H1 (cell line): ENCODE data around the gene MPZ. TPM values are rescaled to one million over a fixed set of nuclear protein-coding genes. Genes with fewer than 3 reads are reported as not detected.

Source experiments
- CTCF ChIA-PET: fragments of 300-600 bp; sonication (Branson Sonifier 250); formaldehyde crosslinking; loops from one replicate; lab custom pipeline; 2021; ENCODE audit not compliant: partially characterized antibody; lab: Charles Lee
- POLR2A ChIA-PET: fragments of 300-600 bp; sonication (Branson Sonifier 250); formaldehyde crosslinking; loops from one replicate; lab custom pipeline; 2021; ENCODE audit warnings: inconsistent platforms; ENCODE audit not compliant: partially characterized antibody; lab: Charles Lee
- DNase-seq, 2 experiments: peaks; one replicate each; pipeline versions ENCODE4 v3.0.0 to v3.0.0-alpha.2; 2010 to 2022; ENCODE audit warnings: low spot score in 2 of 2, low read depth in 1 of 2, mixed read lengths in 1 of 2
- FAIRE-seq: peaks from 2 replicates; lab custom pipeline; 2011; peaks lifted over from hg19 to GRCh38; lab: Jason Lieb, UNC
- H2AFZ ChIP-seq: 2 replicates; pipeline ENCODE4 v1.8.1; 2012; ENCODE audit warnings: low read length, inconsistent platforms
- H2AK5ac ChIP-seq: 2 replicates; pipeline ENCODE4 v1.6.1; 2013; ENCODE audit warnings: low read depth, low read length
- H2BK120ac ChIP-seq: replicated peaks from 2 replicates; pipeline ENCODE3; 2013; ENCODE audit warnings: low read depth, low read length, inconsistent platforms
- H2BK12ac ChIP-seq: 2 replicates; pipeline ENCODE4 v1.6.1; 2013; ENCODE audit warnings: low read depth, low read length
- H2BK15ac ChIP-seq: 2 replicates; pipeline ENCODE4 v1.6.1; 2013; ENCODE audit warnings: low read length
- H2BK20ac ChIP-seq: 2 replicates; pipeline ENCODE4 v1.6.1; 2013; ENCODE audit warnings: low read length
- H2BK5ac ChIP-seq: 2 replicates; pipeline ENCODE4 v1.6.1; 2013; ENCODE audit warnings: low read depth, low read length
- H3K14ac ChIP-seq: 2 replicates; pipeline ENCODE4 v1.6.1; 2013; ENCODE audit warnings: inconsistent platforms; ENCODE audit not compliant: insufficient read length
- H3K18ac ChIP-seq: 2 replicates; pipeline ENCODE4 v1.6.1; 2013; ENCODE audit warnings: low read length; ENCODE audit errors: extremely low read depth
- H3K23ac ChIP-seq: 2 replicates; pipeline ENCODE4 v1.6.1; 2013; ENCODE audit warnings: inconsistent platforms; ENCODE audit not compliant: insufficient read length
- H3K23me2 ChIP-seq: 2 replicates; pipeline ENCODE4 v1.6.1; 2013; ENCODE audit warnings: low read depth, low read length
- H3K27ac ChIP-seq: 2 replicates; pipeline ENCODE4 v1.6.1; 2011; ENCODE audit warnings: low read depth, low read length, inconsistent platforms
- H3K27me3 ChIP-seq, 4 experiments: replicated peaks in 1 of 4; 1 replicate in 1 of 4; 2 replicates in 3 of 4; pipeline versions ENCODE4 v1.6.1 to v1.8.1; 2011 to 2013; ENCODE audit warnings: low read length in 3 of 4, mild to moderate bottlenecking in 3 of 4, inconsistent platforms in 2 of 4, mixed read lengths in 2 of 4, moderate library complexity in 1 of 4; ENCODE audit not compliant: control insufficient read depth in 3 of 4, insufficient read depth in 3 of 4; ENCODE audit errors: extremely low read depth in 1 of 4
- H3K36me3 ChIP-seq, 4 experiments: 2 replicates each; pipeline versions ENCODE4 v1.6.1 to v1.8.1; 2011 to 2013; ENCODE audit warnings: mild to moderate bottlenecking in 4 of 4, low read length in 3 of 4, moderate library complexity in 2 of 4, control low read depth in 1 of 4, inconsistent platforms in 1 of 4; ENCODE audit not compliant: insufficient read depth in 4 of 4, control insufficient read depth in 2 of 4
- H3K4ac ChIP-seq: replicated peaks from 2 replicates; pipeline ENCODE3; 2013; ENCODE audit warnings: low read length, low read depth, mixed read lengths, inconsistent platforms; ENCODE audit not compliant: insufficient read length
- H3K4me1 ChIP-seq, 4 experiments: replicated peaks in 1 of 4; 1 replicate in 1 of 4; 2 replicates in 3 of 4; pipeline versions ENCODE4 v1.6.1 to v1.8.1; 2011 to 2013; ENCODE audit warnings: low read length in 3 of 4, inconsistent platforms in 2 of 4, mixed read lengths in 1 of 4; ENCODE audit not compliant: insufficient read depth in 4 of 4, control insufficient read depth in 3 of 4
- H3K4me2 ChIP-seq, 2 experiments: 2 replicates each; pipeline versions ENCODE4 v1.6.1 to v1.8.1; 2011 to 2013; ENCODE audit warnings: low read depth in 2 of 2, low read length in 2 of 2, control low read depth in 1 of 2, inconsistent platforms in 1 of 2, mild to moderate bottlenecking in 1 of 2; ENCODE audit not compliant: insufficient read depth in 1 of 2
- H3K4me3 ChIP-seq, 4 experiments: fragments of 200-600, 300-600 bp in 1 of 4; sonication (generic), shearing (Covaris generic), sonication (Bioruptor Twin) in 1 of 4; 2 replicates each; pipeline versions ENCODE4 v1.5.1 to v1.8.1; 2011 to 2016; ENCODE audit warnings: low read length in 4 of 4, low read depth in 3 of 4, control low read depth in 2 of 4, inconsistent platforms in 2 of 4, mild to moderate bottlenecking in 2 of 4, mixed read lengths in 1 of 4, moderate library complexity in 1 of 4; ENCODE audit not compliant: insufficient read depth in 2 of 4; ENCODE audit errors: extremely low read depth in 1 of 4
- H3K56ac ChIP-seq: replicated peaks from 2 replicates; pipeline ENCODE3; 2013; ENCODE audit warnings: low read depth, mild to moderate bottlenecking, mixed read lengths, low read length, inconsistent platforms; ENCODE audit not compliant: insufficient read length
- H3K79me1 ChIP-seq: 2 replicates; pipeline ENCODE4 v1.6.1; 2013; ENCODE audit warnings: low read depth, low read length, control low read depth
- H3K79me2 ChIP-seq, 2 experiments: 2 replicates each; pipeline versions ENCODE4 v1.6.1 to v1.8.1; 2012 to 2013; ENCODE audit warnings: low read length in 2 of 2, mild to moderate bottlenecking in 2 of 2, inconsistent platforms in 1 of 2; ENCODE audit not compliant: insufficient read depth in 2 of 2, control insufficient read depth in 1 of 2
- H3K9ac ChIP-seq, 4 experiments: replicated peaks in 1 of 4; 1 replicate in 1 of 4; 2 replicates in 3 of 4; pipeline versions ENCODE4 v1.6.1 to v1.8.1; 2011 to 2013; ENCODE audit warnings: low read depth in 3 of 4, low read length in 3 of 4, control low read depth in 2 of 4, mild to moderate bottlenecking in 2 of 4, moderate library complexity in 2 of 4, inconsistent platforms in 1 of 4; ENCODE audit errors: extremely low read depth in 1 of 4
- H3K9me3 ChIP-seq, 2 experiments: 2 replicates each; pipeline versions ENCODE4 v1.6.1 to v1.8.1; 2012 to 2013; ENCODE audit warnings: mild to moderate bottlenecking in 2 of 2, moderate library complexity in 2 of 2, control low read depth in 1 of 2, inconsistent platforms in 1 of 2, low read depth in 1 of 2, low read length in 1 of 2, mixed read lengths in 1 of 2; ENCODE audit not compliant: insufficient read depth in 2 of 2
- H4K20me1 ChIP-seq, 2 experiments: replicated peaks in 1 of 2; 2 replicates each; pipeline versions ENCODE3 to v1.8.1; 2011 to 2013; ENCODE audit warnings: inconsistent platforms in 2 of 2, low read length in 2 of 2, mild to moderate bottlenecking in 1 of 2; ENCODE audit not compliant: insufficient read depth in 2 of 2, control insufficient read depth in 1 of 2
- H4K5ac ChIP-seq: 2 replicates; pipeline ENCODE4 v1.6.1; 2013; ENCODE audit warnings: low read length, low read depth, mixed read lengths, inconsistent platforms; ENCODE audit not compliant: insufficient read length
- H4K8ac ChIP-seq: 2 replicates; pipeline ENCODE4 v1.8.0; 2013; ENCODE audit warnings: mild to moderate bottlenecking, moderate library complexity, low read length, inconsistent platforms; ENCODE audit not compliant: insufficient read depth; ENCODE audit errors: extremely low read depth
- H4K91ac ChIP-seq: replicated peaks from 2 replicates; pipeline ENCODE3; 2013; ENCODE audit warnings: low read length, mixed read lengths, inconsistent platforms; ENCODE audit not compliant: insufficient read length
- BCL11A ChIP-seq, 2 experiments: IDR thresholded peaks; one replicate each; pipeline ENCODE4 v1.6.1; 2011; ENCODE audit warnings: low read depth in 2 of 2, low read length in 2 of 2, mild to moderate bottlenecking in 2 of 2
- CBX5 ChIP-seq: fragments of 300-800, 300-1000 bp; sonication (generic); IDR thresholded peaks from 2 replicates; pipeline ENCODE4 v1.7.1; 2016; ENCODE audit warnings: antibody characterized with exemption, low read length, low read depth
- CEBPB ChIP-seq: IDR thresholded peaks from 2 replicates; pipeline ENCODE4 v1.6.1; 2012; ENCODE audit warnings: low read depth, low read length
- CHD1 ChIP-seq: IDR thresholded peaks from 2 replicates; pipeline ENCODE4 v1.6.1; 2012; ENCODE audit warnings: low read depth, low read length, improper control_type of control experiment
- CHD2 ChIP-seq: IDR thresholded peaks from 2 replicates; pipeline ENCODE4 v1.6.1; 2012; ENCODE audit warnings: low read length, improper control_type of control experiment
- EZH2 ChIP-seq: fragments of 200-600 bp; sonication (generic); IDR thresholded peaks from 2 replicates; pipeline ENCODE4 v1.7.1; 2012; ENCODE audit warnings: low read depth, mild to moderate bottlenecking, moderate library complexity, low read length, inconsistent platforms; ENCODE audit not compliant: severe bottlenecking
- JUN ChIP-seq: IDR thresholded peaks from 2 replicates; pipeline ENCODE4 v1.6.1; 2011; ENCODE audit warnings: low read depth, mild to moderate bottlenecking, improper control_type of control experiment, low read length
- NANOG ChIP-seq: IDR thresholded peaks from 2 replicates; pipeline ENCODE4 v1.6.1; 2011; ENCODE audit warnings: low read length, low read depth, mild to moderate bottlenecking, inconsistent platforms; ENCODE audit not compliant: insufficient read depth, poor library complexity, severe bottlenecking
- RXRA ChIP-seq: IDR thresholded peaks from 2 replicates; pipeline ENCODE4 v1.6.1; 2011; ENCODE audit warnings: low read depth, mild to moderate bottlenecking, low read length, moderate library complexity; ENCODE audit not compliant: insufficient read depth
- SAP30 ChIP-seq: fragments of 300-600 bp; sonication (generic); IDR thresholded peaks from 2 replicates; pipeline ENCODE4 v1.7.1; 2012; ENCODE audit warnings: low read length, moderate library complexity, mild to moderate bottlenecking, inconsistent platforms; ENCODE audit not compliant: insufficient read depth, insufficient replicate concordance
- WGBS, 2 experiments: shearing (Covaris generic) in 1 of 2; methylation state at CpG; one replicate each; pipeline versions ENCODE4 v1.1.6 to v1.1.7; 2013 to 2015; ENCODE audit warnings: low lambda C conversion rate in 2 of 2, mixed read lengths in 2 of 2, inconsistent platforms in 1 of 2, low coverage in 1 of 2, missing lambda C conversion rate in 1 of 2; ENCODE audit not compliant: insufficient replicate concordance in 2 of 2, insufficient coverage in 1 of 2, insufficient read length in 1 of 2; ENCODE audit errors: extremely low coverage in 1 of 2, missing lambda C conversion rate in 1 of 2; 5-methylcytosine and 5-hydroxymethylcytosine counted together
- polyA plus RNA-seq, 7 experiments: library from polyadenylated mRNA; depleted of rRNA in 3 of 7; stranded (reverse) in 5 of 7; unstranded in 2 of 7; fragments of >200 nt in 5 of 7; fragments of 200-250 nt in 2 of 7; gene quantifications; 1 replicate in 5 of 7; 2 replicates in 1 of 7; 4 replicates in 1 of 7; pipeline versions ENCODE4 v1.2.1 to v1.2.3, GENCODE V29; 2011 to 2013; ENCODE audit warnings: missing spikeins in 2 of 7, mixed read lengths in 2 of 7
- total RNA-seq: library from RNA; stranded (reverse); fragmentation: NEBNext Ultra II Directional; extraction: Animal tissue kit (Norgen Biotek cat#: 25700); gene quantifications from 2 replicates; pipeline ENCODE4 v1.2.1, GENCODE V29; 2021
- TF ChIP-seq, protein P1 (sequence below): IDR thresholded peaks from 2 replicates; pipeline ENCODE4 v1.6.1; 2011; ENCODE audit warnings: low read length, improper control_type of control experiment
- TF ChIP-seq, protein P2 (sequence below): IDR thresholded peaks from 2 replicates; pipeline ENCODE4 v1.6.1; 2011; ENCODE audit warnings: low read depth, mild to moderate bottlenecking, low read length; ENCODE audit not compliant: insufficient read depth

Gene MPZ
- total and polyA plus RNA-seq, 2 of the 8 experiments (the other 6 are each of a cell fraction or from before 2014, with no cell fraction given): 4.1 to 5.1 TPM

DNA sequence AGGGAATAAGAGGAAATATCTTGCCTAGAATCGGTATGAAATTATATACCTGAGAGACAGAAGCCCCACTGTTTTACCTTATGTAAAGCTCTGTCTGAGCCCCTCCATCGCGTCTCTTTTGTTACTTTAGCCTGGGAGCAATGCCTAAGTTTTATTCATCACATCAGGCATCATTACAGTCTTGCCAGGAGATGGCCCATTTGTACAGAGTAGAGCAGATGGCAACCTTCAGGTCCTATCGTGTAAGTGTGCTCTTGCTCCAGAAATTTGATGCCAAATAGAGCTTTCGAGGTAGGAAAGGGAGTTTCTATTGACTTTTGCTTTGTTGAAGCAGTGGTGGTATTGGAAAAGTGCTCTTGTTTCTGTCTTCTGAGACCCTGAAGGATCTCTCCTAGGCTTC lies 33.1 kb upstream of the MPZ start:
- no peak overlapping the region for H3K18ac ChIP-seq
- no peak overlapping the region for H3K27ac ChIP-seq
- FAIRE-seq: no peak
- no peak overlapping the region for H3K4ac ChIP-seq
- H2BK15ac ChIP-seq: no peak overlapping the region
- H4K91ac ChIP-seq: no peak overlapping the region
- H4K8ac ChIP-seq: no peak overlapping the region
- H3K23me2 ChIP-seq: no peaks in the 10 kb centered on the region
- no peak overlapping the region for H3K14ac ChIP-seq
- H3K9me3 ChIP-seq: no peaks in the 10 kb centered on the region
- no peak overlapping the region for H2BK12ac ChIP-seq
- CTCF ChIA-PET: interaction anchor here (1.0 to 1.7 kb wide), 2 partner anchors 39 to 132 kb away, joined by 4 read pairs; no protein-coding TSS in a partner anchor
- peaks cover 0 to 2% of the 10 kb centered on the region in 2 experiments for H4K20me1 ChIP-seq
- H3K4me1 ChIP-seq: no peaks in the 10 kb centered on the region
- DNase-seq: no peak
- H2AK5ac ChIP-seq: no peak overlapping the region
- no peak overlapping the region for H3K9ac ChIP-seq
- H3K79me1 ChIP-seq: no peaks in the 10 kb centered on the region
- H3K23ac ChIP-seq: no peak overlapping the region
- no peak overlapping the region for H2BK5ac ChIP-seq
- no peak overlapping the region for H4K5ac ChIP-seq
- no peaks in the 10 kb centered on the region for H3K27me3 ChIP-seq
- H3K4me2 ChIP-seq: no peak overlapping the region
- POLR2A ChIA-PET: interaction anchor here (0.7 to 0.8 kb wide), 2 partner anchors 15 to 29 kb away, joined by 3 to 4 read pairs; partner anchors contain the start of gene SDHC
- no peak overlapping the region for H3K4me3 ChIP-seq
- no peak overlapping the region for H2BK20ac ChIP-seq
- H2BK120ac ChIP-seq: no peak overlapping the region
- H3K36me3 ChIP-seq: peaks cover 6 to 34% (median 18%) of the 10 kb centered on the region in 4 experiments; a peak in 7 of 8 replicates
- H3K56ac ChIP-seq: no peak overlapping the region
- H2AFZ ChIP-seq: no peak overlapping the region
- no peaks in the 10 kb centered on the region for H3K79me2 ChIP-seq
- 99% methylated on average over 5 of the region's 5 CpGs; no CpG with 5 or more reads in 1 of the 2 experiments for WGBS, 2 experiments
- TF ChIP-seq EZH2: no peak
- TF ChIP-seq CEBPB: no peak
- TF ChIP-seq CHD2: no peak
- TF ChIP-seq RXRA: no peak
- TF ChIP-seq NANOG: no peak
- TF ChIP-seq JUN: no peak
- no peak for TF ChIP-seq CHD1
- TF ChIP-seq, protein P1, sequence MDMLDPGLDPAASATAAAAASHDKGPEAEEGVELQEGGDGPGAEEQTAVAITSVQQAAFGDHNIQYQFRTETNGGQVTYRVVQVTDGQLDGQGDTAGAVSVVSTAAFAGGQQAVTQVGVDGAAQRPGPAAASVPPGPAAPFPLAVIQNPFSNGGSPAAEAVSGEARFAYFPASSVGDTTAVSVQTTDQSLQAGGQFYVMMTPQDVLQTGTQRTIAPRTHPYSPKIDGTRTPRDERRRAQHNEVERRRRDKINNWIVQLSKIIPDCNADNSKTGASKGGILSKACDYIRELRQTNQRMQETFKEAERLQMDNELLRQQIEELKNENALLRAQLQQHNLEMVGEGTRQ: no peak
- TF ChIP-seq SAP30: no peak
- TF ChIP-seq CBX5: no peak
- TF ChIP-seq, protein P2, sequence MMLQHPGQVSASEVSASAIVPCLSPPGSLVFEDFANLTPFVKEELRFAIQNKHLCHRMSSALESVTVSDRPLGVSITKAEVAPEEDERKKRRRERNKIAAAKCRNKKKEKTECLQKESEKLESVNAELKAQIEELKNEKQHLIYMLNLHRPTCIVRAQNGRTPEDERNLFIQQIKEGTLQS: no peak
- TF ChIP-seq BCL11A (IDR thresholded peaks at IDR 0.05; ENCODE audit: low read depth in 2 of 2, low read length in 2 of 2): no peak
